ENCODE results near the gene IFT172.
A peak's percentile ranks its signal among the peaks of the same experiment; 100 is the strongest.

The IFT172 gene

DNA sequence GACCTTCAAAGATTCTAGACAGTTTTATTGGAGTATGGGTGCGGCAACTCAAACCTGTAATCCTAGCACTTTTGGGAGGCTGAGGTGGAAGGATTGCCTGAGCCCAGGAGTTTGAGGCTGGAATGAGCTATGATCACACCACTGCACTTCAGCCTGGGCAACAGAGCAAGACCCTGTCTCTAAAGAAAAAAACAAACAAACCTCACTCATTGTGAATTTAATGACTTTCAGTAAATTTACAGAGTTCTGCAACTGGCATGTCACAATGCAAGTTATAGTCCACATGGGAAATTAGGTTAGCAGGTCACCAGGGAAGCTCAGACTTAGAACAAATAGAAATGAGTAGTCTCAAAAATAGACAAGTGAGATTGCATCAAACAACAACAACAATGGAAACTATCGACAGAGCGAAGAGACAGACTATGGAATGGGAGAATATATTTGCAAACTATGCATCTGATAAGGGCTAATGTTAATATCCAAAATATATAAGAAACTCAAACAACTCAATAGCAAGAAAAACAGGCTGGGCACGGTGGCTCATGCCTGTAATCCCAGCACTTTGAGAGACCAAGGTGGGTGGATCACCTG is 67.8 kb downstream of the IFT172 start:
- no peak for DNase-seq (ENCODE audit: extremely low spot score)
- TF ChIP-seq, protein P1, sequence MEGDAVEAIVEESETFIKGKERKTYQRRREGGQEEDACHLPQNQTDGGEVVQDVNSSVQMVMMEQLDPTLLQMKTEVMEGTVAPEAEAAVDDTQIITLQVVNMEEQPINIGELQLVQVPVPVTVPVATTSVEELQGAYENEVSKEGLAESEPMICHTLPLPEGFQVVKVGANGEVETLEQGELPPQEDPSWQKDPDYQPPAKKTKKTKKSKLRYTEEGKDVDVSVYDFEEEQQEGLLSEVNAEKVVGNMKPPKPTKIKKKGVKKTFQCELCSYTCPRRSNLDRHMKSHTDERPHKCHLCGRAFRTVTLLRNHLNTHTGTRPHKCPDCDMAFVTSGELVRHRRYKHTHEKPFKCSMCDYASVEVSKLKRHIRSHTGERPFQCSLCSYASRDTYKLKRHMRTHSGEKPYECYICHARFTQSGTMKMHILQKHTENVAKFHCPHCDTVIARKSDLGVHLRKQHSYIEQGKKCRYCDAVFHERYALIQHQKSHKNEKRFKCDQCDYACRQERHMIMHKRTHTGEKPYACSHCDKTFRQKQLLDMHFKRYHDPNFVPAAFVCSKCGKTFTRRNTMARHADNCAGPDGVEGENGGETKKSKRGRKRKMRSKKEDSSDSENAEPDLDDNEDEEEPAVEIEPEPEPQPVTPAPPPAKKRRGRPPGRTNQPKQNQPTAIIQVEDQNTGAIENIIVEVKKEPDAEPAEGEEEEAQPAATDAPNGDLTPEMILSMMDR (IDR thresholded peaks at IDR 0.05; ENCODE audit: control extremely low read depth, extremely low read depth, low read depth, missing control alignments) = no peak
- ChIA-PET POLR2A (no interaction called here), CTCF (interaction anchor here (1.0 to 1.2 kb wide), 2 partner anchors 12 to 23 kb away, joined by 3 read pairs; no protein-coding TSS in a partner anchor)

DNA sequence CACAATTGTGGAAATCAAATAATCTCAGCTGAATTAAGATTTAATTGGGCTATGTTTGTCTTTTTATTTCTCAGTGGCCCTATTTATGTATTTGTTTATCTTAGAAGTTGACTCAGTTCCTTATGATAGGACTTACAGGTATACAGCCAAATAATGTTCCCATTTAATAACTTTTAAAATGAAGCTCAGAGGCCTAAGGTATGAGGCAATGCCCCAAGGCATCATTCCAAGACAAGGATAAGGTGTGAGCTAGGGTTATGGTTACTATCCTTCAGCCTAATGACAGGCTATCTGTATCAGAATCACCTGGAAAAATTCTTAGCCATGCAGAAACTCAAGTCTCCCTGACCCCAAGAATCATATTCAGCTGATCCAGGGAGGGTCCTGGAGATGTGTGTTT is 68.5 kb downstream of the IFT172 start:
- ChIA-PET POLR2A (no interaction called here), CTCF (interaction anchor here (1.0 to 1.5 kb wide), 3 partner anchors 11 to 22 kb away, joined by 3 read pairs; no protein-coding TSS in a partner anchor)
- TF ChIP-seq, protein P1 (IDR thresholded peaks at IDR 0.05; ENCODE audit: control extremely low read depth, extremely low read depth, low read depth, missing control alignments) = no peak
- no peak for DNase-seq (ENCODE audit: extremely low spot score)

DNA sequence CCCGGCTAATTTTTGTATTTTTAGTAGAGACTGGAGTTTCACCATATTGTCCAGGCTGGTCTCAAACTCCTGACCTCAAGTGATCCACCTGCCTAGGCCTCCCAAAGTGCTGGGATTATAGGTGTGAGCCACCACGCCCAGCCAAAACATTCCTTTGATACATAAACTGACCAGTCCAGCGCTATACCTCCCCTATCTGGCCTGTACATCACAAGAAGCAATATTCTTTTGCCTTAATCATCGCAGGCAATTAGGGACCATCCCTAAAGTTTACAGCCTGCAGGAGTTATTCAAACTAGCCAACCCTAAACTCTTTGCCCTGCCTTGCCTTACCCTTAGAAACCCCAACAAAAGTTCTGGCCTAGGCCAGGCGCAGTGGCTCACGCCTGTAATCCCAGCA is 73.4 kb downstream of the IFT172 start:
- DNase-seq (ENCODE audit: extremely low spot score) = no peak
- POLR2A ChIA-PET = no interaction called here
- TF ChIP-seq, protein P1 (IDR thresholded peaks at IDR 0.05; ENCODE audit: control extremely low read depth, extremely low read depth, low read depth, missing control alignments) = no peak
- CTCF ChIA-PET = interaction anchor here (1.4 kb wide), 1 partner anchor 12 kb away, joined by 3 read pairs; the partner anchor contains the start of gene NRBP1

DNA sequence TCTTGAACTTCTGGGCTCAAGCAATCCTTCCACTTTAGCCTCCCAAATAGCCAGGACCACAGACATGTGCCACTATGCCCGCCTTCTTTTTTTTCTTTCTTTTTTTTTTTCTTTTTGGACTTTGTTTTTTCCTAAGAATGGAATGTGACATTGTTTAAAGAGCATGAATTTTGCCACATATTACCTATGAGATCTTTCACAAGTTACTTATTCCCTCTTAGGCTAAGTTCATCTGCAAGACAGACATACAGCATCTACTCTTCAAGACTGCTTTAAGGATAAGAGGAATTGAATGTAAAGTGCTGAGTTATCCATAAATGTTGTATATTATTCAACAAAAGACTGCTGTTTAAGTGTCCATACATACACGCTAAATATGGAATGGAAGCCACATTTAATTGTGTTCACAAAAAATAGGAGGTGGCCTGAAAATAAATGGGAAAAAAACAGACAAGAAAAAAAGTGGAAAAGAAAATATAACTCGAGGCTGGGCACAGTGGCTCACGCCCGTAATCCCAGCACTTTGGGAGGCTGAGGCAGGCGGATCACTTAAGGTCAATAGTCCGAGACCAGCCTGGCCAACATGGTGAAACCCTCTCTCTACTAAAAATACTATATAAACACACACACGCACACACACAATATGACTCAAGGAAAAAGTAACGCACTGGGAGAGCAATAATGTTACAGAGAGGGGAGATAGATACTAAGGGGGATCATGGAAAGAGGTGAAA is 77.0 kb downstream of the IFT172 start:
- no peak for DNase-seq (ENCODE audit: extremely low spot score)
- ChIA-PET CTCF (no interaction called here), POLR2A (no interaction called here)
- TF ChIP-seq, protein P1 (IDR thresholded peaks at IDR 0.05; ENCODE audit: control extremely low read depth, extremely low read depth, low read depth, missing control alignments) = no peak

DNA sequence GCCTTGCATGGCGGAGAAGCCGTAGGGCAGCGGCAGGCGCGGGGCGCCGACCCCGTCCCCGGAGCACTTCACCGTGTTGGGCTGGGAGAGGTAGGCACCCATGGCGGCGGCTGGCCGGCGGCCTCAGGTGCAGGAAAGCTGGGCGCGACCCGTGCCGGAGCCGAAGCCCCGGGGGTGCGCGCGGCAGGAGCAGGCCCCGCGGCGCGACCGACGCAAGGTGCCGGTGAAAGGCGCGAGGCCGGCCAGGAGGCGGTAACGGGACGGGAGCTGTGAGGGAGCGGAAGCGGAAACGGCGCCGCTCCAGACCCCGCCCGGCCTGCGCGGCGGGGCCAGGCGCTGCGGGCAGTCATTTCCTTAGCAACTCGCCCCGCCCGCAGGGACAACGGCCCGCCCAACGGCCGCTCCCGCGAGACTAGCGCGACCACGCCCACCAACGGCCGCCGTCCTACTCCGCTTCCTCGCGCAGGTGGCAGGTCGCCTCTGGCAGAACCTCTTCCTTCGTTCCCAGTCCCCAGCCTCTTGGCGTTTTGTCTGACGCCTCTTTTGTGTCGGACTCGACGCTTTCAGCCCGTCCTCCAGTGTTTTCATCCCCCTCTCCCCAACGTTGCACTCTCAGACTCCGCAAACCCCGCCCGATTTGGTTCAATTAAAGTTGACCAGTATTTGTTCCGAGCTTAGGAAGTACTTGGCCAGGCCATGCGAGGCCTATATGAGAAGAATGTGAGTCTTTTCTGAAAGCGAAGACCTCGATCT is 80.0 kb downstream of the IFT172 start, which contains the start of gene PPM1G:
Gene PPM1G, minus strand, starts transcription at position 271 of the 753 bp plus-strand sequence. Its CDS starts 169 bp downstream, at position 102.
- DNase-seq (ENCODE audit: extremely low spot score) = peak; percentile 98
- ChIA-PET POLR2A (interaction anchor here (0.6 to 2.1 kb wide), 6 partner anchors 11 to 358 kb away, joined by 3 to 12 read pairs (median 4); partner anchors contain the start of genes AGBL5, CCDC121, GPN1 and NRBP1), CTCF (interaction anchor here (0.7 to 1.8 kb wide), 9 partner anchors 9 to 274 kb away, joined by 3 to 14 read pairs (median 3); partner anchors contain the start of genes EIF2B4 and NRBP1)
- TF ChIP-seq, protein P1 (IDR thresholded peaks at IDR 0.05; ENCODE audit: control extremely low read depth, extremely low read depth, low read depth, missing control alignments) = no peak
